Esophagus muscularis mucosa (tissue), 4 donors: ENCODE results near the gene SMCHD1. TPM values are rescaled to one million over a fixed set of nuclear protein-coding genes. Genes with fewer than 3 reads are reported as not detected.

Experiments
- DNase-seq: peaks from one replicate; pipeline ENCODE4 v3.0.0-alpha.2; 2017; ENCODE audit errors: extremely low spot score
- H3K27ac ChIP-seq, 4 donors: fragments of 200-600 bp; sonication (generic); replicated peaks in 1 of 4; 1 replicate in 3 of 4; 2 replicates in 1 of 4; pipeline ENCODE4 v1.5.1; 2016 to 2019; ENCODE audit warnings: mild to moderate bottlenecking in 1 of 4
- H3K27me3 ChIP-seq, 4 donors: fragments of 200-600 bp; sonication (generic); one replicate each; pipeline versions ENCODE4 v1.5.1 to v1.6.0; 2016 to 2019
- H3K36me3 ChIP-seq, 4 donors: fragments of 200-600 bp; sonication (generic); one replicate each; pipeline ENCODE4 v1.5.1; 2016 to 2019
- H3K4me1 ChIP-seq, 4 donors: fragments of 200-600 bp; sonication (generic); one replicate each; pipeline ENCODE4 v1.5.1; 2016 to 2019
- H3K4me3 ChIP-seq, 4 donors: fragments of 200-600 bp; sonication (generic); 1 replicate in 2 of 4; 2 replicates in 2 of 4; pipeline ENCODE4 v1.5.1; 2016 to 2019; ENCODE audit warnings: mild to moderate bottlenecking in 4 of 4, moderate library complexity in 1 of 4
- H3K9me3 ChIP-seq, 4 donors: fragments of 200-600 bp; sonication (generic); 1 replicate in 3 of 4; 2 replicates in 1 of 4; pipeline ENCODE4 v1.5.1; 2016 to 2019
- EP300 ChIP-seq: sonication (generic); formaldehyde crosslinking; IDR thresholded peaks from one replicate; pipeline ENCODE4 v1.6.1; 2017; ENCODE audit warnings: antibody characterized with exemption
- POLR2A ChIP-seq: fragments of 450-650 bp; IDR thresholded peaks from one replicate; pipeline ENCODE4 v1.6.1; 2017; ENCODE audit warnings: antibody characterized with exemption, moderate library complexity, mild to moderate bottlenecking, low read depth
- POLR2AphosphoS5 ChIP-seq, 2 donors: sonication (generic); formaldehyde crosslinking; IDR thresholded peaks; one replicate each; pipeline ENCODE4 v1.6.1; 2017; ENCODE audit warnings: antibody characterized with exemption in 2 of 2
- WGBS: methylation state at CpG from one replicate; pipeline ENCODE4 v1.1.5; 2018; 5-methylcytosine and 5-hydroxymethylcytosine counted together
- intact Hi-C: fragments of 100-400 bp; cut with DNase I; formaldehyde crosslinking; loops from one replicate; pipeline ENCODE4 v1.15.1; 2023
- total RNA-seq, 4 donors: library from RNA; depleted of rRNA; stranded (reverse); fragments of >200 nt; gene quantifications; one replicate each; pipeline versions ENCODE4 v1.1.0 to v1.2.1, GENCODE V29; 2016
- TF ChIP-seq, protein P1 (sequence below), 3 experiments: fragments of 200-600 bp in 2 of 3; fragments of 450-650 bp in 1 of 3; sonication (generic) in 2 of 3; IDR thresholded peaks; one replicate each; pipeline ENCODE4 v1.5.1; 2017 to 2019; ENCODE audit warnings: antibody characterized with exemption in 3 of 3, mild to moderate bottlenecking in 2 of 3, moderate library complexity in 1 of 3

The SMCHD1 gene
- total RNA-seq, 4 donors from 2014 or later = 47.9 to 62.3 (median 58.2) TPM

DNA sequence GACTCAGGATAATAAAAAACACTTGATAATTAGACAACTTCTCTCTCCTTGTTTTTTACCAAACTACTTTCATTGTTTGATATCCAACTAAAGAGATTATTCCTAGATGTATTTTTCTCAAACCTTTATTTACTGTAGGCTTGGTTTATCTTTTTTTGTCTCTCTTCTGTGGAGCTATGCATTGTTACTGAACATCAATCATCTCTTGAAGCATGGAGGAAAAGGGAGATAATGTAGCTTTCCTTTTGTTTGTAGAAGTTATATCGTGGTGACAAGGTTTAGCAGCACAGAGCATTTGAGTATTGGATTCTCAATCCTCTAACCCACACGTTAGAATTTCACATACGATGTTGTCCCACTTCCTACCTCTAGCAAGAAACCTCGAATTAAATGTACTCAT, 41.7 kb downstream of the SMCHD1 start:
- Histone ChIP-seq H3K9me3 (no peaks in the 10 kb centered on the region), H3K27me3 (no peaks in the 10 kb centered on the region), H3K27ac (no peak overlapping the region), H3K4me1 (no peaks in the 10 kb centered on the region), H3K4me3 (no peak overlapping the region), H3K36me3 (peaks cover 17 to 94% (median 65%) of the 10 kb centered on the region in 4 donors)
- intact Hi-C loops = no loop called here
- no peak for DNase-seq
- TF ChIP-seq, protein P1, sequence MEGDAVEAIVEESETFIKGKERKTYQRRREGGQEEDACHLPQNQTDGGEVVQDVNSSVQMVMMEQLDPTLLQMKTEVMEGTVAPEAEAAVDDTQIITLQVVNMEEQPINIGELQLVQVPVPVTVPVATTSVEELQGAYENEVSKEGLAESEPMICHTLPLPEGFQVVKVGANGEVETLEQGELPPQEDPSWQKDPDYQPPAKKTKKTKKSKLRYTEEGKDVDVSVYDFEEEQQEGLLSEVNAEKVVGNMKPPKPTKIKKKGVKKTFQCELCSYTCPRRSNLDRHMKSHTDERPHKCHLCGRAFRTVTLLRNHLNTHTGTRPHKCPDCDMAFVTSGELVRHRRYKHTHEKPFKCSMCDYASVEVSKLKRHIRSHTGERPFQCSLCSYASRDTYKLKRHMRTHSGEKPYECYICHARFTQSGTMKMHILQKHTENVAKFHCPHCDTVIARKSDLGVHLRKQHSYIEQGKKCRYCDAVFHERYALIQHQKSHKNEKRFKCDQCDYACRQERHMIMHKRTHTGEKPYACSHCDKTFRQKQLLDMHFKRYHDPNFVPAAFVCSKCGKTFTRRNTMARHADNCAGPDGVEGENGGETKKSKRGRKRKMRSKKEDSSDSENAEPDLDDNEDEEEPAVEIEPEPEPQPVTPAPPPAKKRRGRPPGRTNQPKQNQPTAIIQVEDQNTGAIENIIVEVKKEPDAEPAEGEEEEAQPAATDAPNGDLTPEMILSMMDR (IDR thresholded peaks at IDR 0.05) = no peak
- TF ChIP-seq POLR2A = no peak
- WGBS = 81% methylated on average over 4 of the region's 4 CpGs

DNA sequence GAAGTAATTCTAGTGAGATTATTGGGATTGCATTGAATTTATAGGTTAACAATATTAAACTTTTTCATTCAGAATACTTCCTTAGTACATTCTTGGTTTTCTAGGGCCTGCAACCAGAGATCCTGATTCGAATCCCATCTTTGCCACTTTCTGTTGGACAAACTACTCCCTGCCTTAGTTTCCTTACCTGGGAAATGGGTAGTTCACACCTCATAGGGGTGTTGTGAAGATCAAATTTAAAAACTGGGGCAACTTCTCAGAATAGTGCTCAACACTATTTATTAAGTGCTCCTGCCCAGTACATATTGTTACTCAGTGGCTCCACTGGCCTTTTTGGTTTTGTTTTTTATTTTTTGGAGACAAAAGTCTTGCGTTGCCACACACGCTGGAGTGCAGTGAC, 43.5 kb downstream of the SMCHD1 start:
- H3K4me3 ChIP-seq = no peak overlapping the region
- WGBS = 62% methylated on average over 3 of the region's 3 CpGs
- no peak for TF ChIP-seq POLR2AphosphoS5 (IDR thresholded peaks at IDR 0.05)
- TF ChIP-seq, protein P1 (IDR thresholded peaks at IDR 0.05) = no peak
- TF ChIP-seq POLR2A = no peak
- TF ChIP-seq EP300 = no peak
- no peaks in the 10 kb centered on the region for H3K4me1 ChIP-seq
- no peaks in the 10 kb centered on the region for H3K27me3 ChIP-seq
- DNase-seq = no peak
- H3K36me3 ChIP-seq = peaks cover 20 to 95% (median 65%) of the 10 kb centered on the region in 4 donors
- H3K27ac ChIP-seq = no peak overlapping the region
- H3K9me3 ChIP-seq = no peaks in the 10 kb centered on the region
- intact Hi-C loops = no loop called here

GRCh38 chr18:2704541-2704940, 49.0 kb downstream of the SMCHD1 start:
- intact Hi-C loops = loop anchor here (10.0 kb wide), 1 partner anchor 70 kb away; no protein-coding TSS in a partner anchor
- H3K36me3 ChIP-seq = peaks cover 30 to 91% (median 58%) of the 10 kb centered on the region in 4 donors

GRCh38 chr18:2706903-2707302, 51.4 kb downstream of the SMCHD1 start:
- Histone ChIP-seq H3K4me1 (no peaks in the 10 kb centered on the region), H3K9me3 (no peaks in the 10 kb centered on the region), H3K4me3 (no peak overlapping the region), H3K27ac (no peak overlapping the region), H3K36me3 (peaks cover 24 to 90% (median 52%) of the 10 kb centered on the region in 4 donors), H3K27me3 (no peaks in the 10 kb centered on the region)
- TF ChIP-seq POLR2AphosphoS5 (IDR thresholded peaks at IDR 0.05) (no peak), POLR2A (no peak), EP300 (no peak)
- TF ChIP-seq, protein P1 (IDR thresholded peaks at IDR 0.05) = no peak
- intact Hi-C loops = loop anchor here (10.0 kb wide), 1 partner anchor 68 kb away; no protein-coding TSS in a partner anchor
- no peak for DNase-seq
- WGBS = 85% methylated on average over 6 of the region's 6 CpGs

More at GRCh38 chr18:2704541-2704940, 49.0 kb downstream of the SMCHD1 start:
- H3K27ac ChIP-seq = no peak overlapping the region
- 94% methylated on average over 2 of the region's 2 CpGs for WGBS
- H3K4me3 ChIP-seq = no peak overlapping the region
- TF ChIP-seq EP300 = no peak
- no peak for TF ChIP-seq POLR2A
- H3K9me3 ChIP-seq = no peaks in the 10 kb centered on the region
- no peak for DNase-seq
- H3K27me3 ChIP-seq = no peaks in the 10 kb centered on the region
- no peaks in the 10 kb centered on the region for H3K4me1 ChIP-seq

DNA sequence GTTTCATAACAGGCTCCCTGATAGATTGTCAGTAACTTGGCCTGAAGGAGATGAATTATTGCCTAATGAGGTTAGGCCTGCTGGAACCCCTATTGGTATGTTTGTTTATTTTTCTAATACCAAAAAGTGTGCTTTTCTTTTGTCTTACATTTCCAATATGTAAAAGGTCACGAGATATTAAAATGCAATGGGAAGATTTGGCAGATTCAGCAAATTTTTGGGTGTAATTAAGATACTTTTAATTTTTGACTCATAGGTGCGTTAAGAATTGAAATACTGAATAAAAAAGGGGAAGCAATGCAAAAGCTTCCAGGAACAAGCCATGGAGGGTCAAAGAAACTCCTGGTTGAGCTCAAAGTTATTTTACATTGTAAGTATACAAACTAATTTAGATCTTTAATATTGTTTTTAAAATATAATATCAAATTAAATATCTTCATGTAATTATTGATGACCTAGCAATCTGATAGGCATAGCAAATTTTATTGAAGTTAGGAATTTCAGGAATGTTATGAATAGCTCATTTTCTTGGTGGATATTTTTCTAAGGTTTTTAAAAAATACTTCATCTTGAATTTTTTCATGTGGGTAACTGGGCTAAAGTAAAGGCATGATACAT, 52.1 kb downstream of the SMCHD1 start:
- no peaks in the 10 kb centered on the region for H3K9me3 ChIP-seq
- intact Hi-C loops = loop anchor here (10.0 kb wide), 1 partner anchor 67 kb away; no protein-coding TSS in a partner anchor
- H3K27ac ChIP-seq = no peak overlapping the region
- TF ChIP-seq POLR2AphosphoS5 (IDR thresholded peaks at IDR 0.05) = no peak
- no peak for TF ChIP-seq EP300
- TF ChIP-seq POLR2A = no peak
- TF ChIP-seq, protein P1 (IDR thresholded peaks at IDR 0.05) = no peak
- 94% methylated on average over 2 of the region's 2 CpGs for WGBS
- DNase-seq = no peak
- H3K4me1 ChIP-seq = no peaks in the 10 kb centered on the region
- peaks cover 24 to 90% (median 57%) of the 10 kb centered on the region in 4 donors for H3K36me3 ChIP-seq
- H3K27me3 ChIP-seq = no peaks in the 10 kb centered on the region
- H3K4me3 ChIP-seq = no peak overlapping the region
